Thyroid gland (tissue), 4 donors: ENCODE data around the gene ANG. TPM values are rescaled to one million over a fixed set of nuclear protein-coding genes. Genes with fewer than 3 reads are reported as not detected.

ENCODE experiments used
- DNase-seq, 2 donors: peaks; one replicate each; pipeline ENCODE4 v3.0.0-alpha.2; 2019
- H3K27ac ChIP-seq, 3 donors: fragments of 200-600 bp; sonication (generic); 1 replicate in 2 of 3; 2 replicates in 1 of 3; pipeline ENCODE4 v1.5.1; 2016 to 2019; ENCODE audit warnings: mild to moderate bottlenecking in 1 of 3, moderate library complexity in 1 of 3
- H3K27me3 ChIP-seq: fragments of 200-600 bp; sonication (generic); one replicate; pipeline ENCODE4 v1.5.1; 2019
- H3K36me3 ChIP-seq, 2 donors: fragments of 200-600 bp; sonication (generic); one replicate each; pipeline ENCODE4 v1.5.1; 2016 to 2019
- H3K4me1 ChIP-seq, 2 donors: fragments of 200-600 bp; sonication (generic); one replicate each; pipeline ENCODE4 v1.5.1; 2017 to 2019
- H3K4me3 ChIP-seq, 3 donors: fragments of 200-600 bp; sonication (generic); replicated peaks in 1 of 3; 1 replicate in 2 of 3; 2 replicates in 1 of 3; pipeline ENCODE4 v1.5.1; 2016; ENCODE audit warnings: mild to moderate bottlenecking in 1 of 3
- H3K9me3 ChIP-seq: fragments of 200-600 bp; sonication (generic); one replicate; pipeline ENCODE4 v1.5.1; 2017
- POLR2A ChIP-seq, 2 donors: fragments of 450-650 bp; IDR thresholded peaks; one replicate each; pipeline ENCODE4 v1.6.1; 2017; ENCODE audit warnings: antibody characterized with exemption in 2 of 2, mild to moderate bottlenecking in 2 of 2, moderate library complexity in 1 of 2
- WGBS, 2 donors: methylation state at CpG; one replicate each; pipeline ENCODE4 v1.1.5; 2017; 5-methylcytosine and 5-hydroxymethylcytosine counted together
- intact Hi-C: fragments of 100-400 bp; cut with DNase I; formaldehyde crosslinking; loops from one replicate; pipeline ENCODE4 v1.15.1; 2023
- total RNA-seq, 4 donors: library from RNA; depleted of rRNA; stranded (reverse); fragments of >200 nt; gene quantifications; one replicate each; pipeline ENCODE4 v1.2.3, GENCODE V29; 2016
- TF ChIP-seq, protein P1 (sequence below), 6 experiments: fragments of 200-600 bp in 3 of 6; fragments of 450-650 bp in 3 of 6; sonication (generic) in 3 of 6; IDR thresholded peaks; one replicate each; pipeline ENCODE4 v1.5.1; 2016 to 2019; ENCODE audit warnings: antibody characterized with exemption in 6 of 6, mild to moderate bottlenecking in 2 of 6, inconsistent platforms in 1 of 6, moderate library complexity in 1 of 6

ANG gene
- total RNA-seq, 4 donors from 2014 or later = 2.8 to 17.6 (median 5.8) TPM

DNA sequence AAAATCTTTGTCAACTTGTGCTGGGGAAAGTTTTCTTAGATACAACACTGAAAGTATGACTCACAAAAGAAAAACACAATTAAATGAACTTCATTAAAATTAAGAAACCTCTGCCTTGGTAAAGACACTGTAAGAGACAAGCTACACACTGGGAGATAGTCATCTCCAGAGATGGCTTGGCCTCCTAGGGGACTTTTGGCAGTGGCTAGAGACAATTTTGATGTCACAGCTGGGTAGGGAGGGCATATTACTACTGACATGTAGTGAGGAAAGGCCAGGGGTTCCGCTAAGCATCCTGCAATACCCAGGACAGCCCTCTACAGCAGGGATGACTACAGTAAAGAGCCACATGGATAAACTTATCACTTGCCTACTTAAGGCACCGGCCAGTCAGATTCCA is 12.9 kb upstream of the ANG start:
- 79 to 85% methylated on average over 2 of the region's 2 CpGs for WGBS, 2 donors
- intact Hi-C loops = loop anchor here (5.0 kb wide), 1 partner anchor 53 kb away; no protein-coding TSS in a partner anchor
- H3K4me3 ChIP-seq = no peak overlapping the region
- no peaks in the 10 kb centered on the region for H3K36me3 ChIP-seq
- H3K9me3 ChIP-seq = no peaks in the 10 kb centered on the region
- no peak overlapping the region for H3K27ac ChIP-seq
- TF ChIP-seq, protein P1, sequence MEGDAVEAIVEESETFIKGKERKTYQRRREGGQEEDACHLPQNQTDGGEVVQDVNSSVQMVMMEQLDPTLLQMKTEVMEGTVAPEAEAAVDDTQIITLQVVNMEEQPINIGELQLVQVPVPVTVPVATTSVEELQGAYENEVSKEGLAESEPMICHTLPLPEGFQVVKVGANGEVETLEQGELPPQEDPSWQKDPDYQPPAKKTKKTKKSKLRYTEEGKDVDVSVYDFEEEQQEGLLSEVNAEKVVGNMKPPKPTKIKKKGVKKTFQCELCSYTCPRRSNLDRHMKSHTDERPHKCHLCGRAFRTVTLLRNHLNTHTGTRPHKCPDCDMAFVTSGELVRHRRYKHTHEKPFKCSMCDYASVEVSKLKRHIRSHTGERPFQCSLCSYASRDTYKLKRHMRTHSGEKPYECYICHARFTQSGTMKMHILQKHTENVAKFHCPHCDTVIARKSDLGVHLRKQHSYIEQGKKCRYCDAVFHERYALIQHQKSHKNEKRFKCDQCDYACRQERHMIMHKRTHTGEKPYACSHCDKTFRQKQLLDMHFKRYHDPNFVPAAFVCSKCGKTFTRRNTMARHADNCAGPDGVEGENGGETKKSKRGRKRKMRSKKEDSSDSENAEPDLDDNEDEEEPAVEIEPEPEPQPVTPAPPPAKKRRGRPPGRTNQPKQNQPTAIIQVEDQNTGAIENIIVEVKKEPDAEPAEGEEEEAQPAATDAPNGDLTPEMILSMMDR (IDR thresholded peaks at IDR 0.05) = no peak
- no peak for TF ChIP-seq POLR2A (IDR thresholded peaks at IDR 0.05)
- DNase-seq = no peak
- peaks cover 6 to 7% of the 10 kb centered on the region in 2 donors for H3K4me1 ChIP-seq
- no peaks in the 10 kb centered on the region for H3K27me3 ChIP-seq

DNA sequence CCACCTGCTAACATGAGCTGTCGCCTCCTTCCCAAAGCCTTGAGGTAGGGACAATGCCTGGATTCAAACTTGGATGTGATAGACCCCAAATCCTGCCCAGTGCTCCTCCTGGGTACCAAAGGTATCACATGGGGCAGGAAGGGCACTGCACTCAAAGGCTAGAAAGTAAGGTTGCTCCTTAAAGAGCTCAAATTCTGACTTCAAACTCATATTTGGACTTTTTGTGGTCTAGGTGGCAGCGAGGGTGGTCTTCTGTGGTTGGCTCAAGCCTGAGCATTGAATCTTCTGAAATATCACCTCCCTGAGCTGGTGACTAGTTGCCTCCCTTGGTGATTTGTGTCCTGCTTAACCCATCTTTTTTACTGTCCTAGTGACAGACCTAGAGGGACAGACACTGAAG is 12.5 kb upstream of the ANG start:
- intact Hi-C loops = loop anchor here (5.0 kb wide), 1 partner anchor 54 kb away; no protein-coding TSS in a partner anchor
- no peaks in the 10 kb centered on the region for H3K9me3 ChIP-seq
- TF ChIP-seq POLR2A (IDR thresholded peaks at IDR 0.05) = no peak
- TF ChIP-seq, protein P1 (IDR thresholded peaks at IDR 0.05) = no peak
- no peak for DNase-seq
- H3K36me3 ChIP-seq = no peaks in the 10 kb centered on the region
- H3K27me3 ChIP-seq = no peaks in the 10 kb centered on the region
- WGBS, 2 donors = 77 to 84% methylated on average over 2 of the region's 2 CpGs
- H3K4me3 ChIP-seq = no peak overlapping the region
- H3K4me1 ChIP-seq = peaks cover 7 to 10% of the 10 kb centered on the region in 2 donors
- H3K27ac ChIP-seq = no peak overlapping the region

DNA sequence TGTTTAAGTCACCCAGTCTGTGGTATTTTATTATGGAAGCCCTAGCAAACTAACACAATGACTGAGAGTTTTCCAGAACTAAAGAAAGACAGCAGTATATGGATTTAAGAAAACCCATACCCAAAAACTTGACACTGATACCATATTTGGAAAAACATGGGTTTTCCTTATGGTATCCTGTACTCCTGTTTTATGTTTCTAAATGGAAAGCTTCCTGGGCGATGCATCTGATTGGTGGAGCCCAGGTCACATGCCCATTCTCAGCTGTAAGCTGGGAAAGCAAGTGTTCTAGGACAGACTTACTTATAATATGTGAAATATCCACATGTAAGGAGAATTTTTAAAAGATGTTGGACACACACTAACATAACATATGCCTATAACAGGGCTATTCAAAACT is 8.7 kb upstream of the ANG start:
- TF ChIP-seq, protein P1 (IDR thresholded peaks at IDR 0.05) = no peak
- TF ChIP-seq POLR2A (IDR thresholded peaks at IDR 0.05) = no peak

DNA sequence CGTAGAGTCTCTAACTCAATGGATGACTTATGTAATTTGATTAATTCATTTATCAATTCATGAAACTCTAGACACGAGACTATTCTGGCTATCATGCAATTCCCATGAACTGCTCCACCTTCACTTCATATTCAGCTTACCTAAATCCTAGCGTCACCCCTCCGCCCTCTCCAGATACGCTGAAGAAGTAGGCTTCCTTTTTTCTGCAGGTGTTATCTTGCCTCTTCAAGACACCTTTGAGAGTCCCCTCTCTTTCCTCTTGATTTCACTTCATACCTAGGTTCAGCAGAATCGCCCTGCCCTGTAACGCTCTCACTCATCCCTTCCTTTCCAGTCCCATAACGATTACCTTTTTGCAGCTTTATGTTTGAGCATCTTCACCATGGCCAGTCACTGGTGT is 8.2 kb upstream of the ANG start:
- 49 to 55% methylated on average over 8 of the region's 8 CpGs for WGBS, 2 donors
- intact Hi-C loops = loop anchor here (5.0 to 10.0 kb wide), 3 partner anchors 68 to 348 kb away; partner anchors contain the start of genes APEX1, CCNB1IP1 and OSGEP

More for the DNA sequence above, 8.7 kb upstream of the ANG start:
- WGBS, 2 donors = 85 to 89% methylated on average over 1 of the region's 1 CpG
- Histone ChIP-seq H3K4me3 (no peak overlapping the region), H3K36me3 (no peaks in the 10 kb centered on the region), H3K27me3 (no peaks in the 10 kb centered on the region), H3K9me3 (no peaks in the 10 kb centered on the region), H3K27ac (no peak overlapping the region), H3K4me1 (peaks cover 7 to 10% of the 10 kb centered on the region in 2 donors)
- intact Hi-C loops = loop anchor here (5.0 to 10.0 kb wide), 4 partner anchors 58 to 348 kb away; partner anchors contain the start of genes APEX1, CCNB1IP1 and OSGEP
- peak; percentile 19 to 49 for DNase-seq

DNA sequence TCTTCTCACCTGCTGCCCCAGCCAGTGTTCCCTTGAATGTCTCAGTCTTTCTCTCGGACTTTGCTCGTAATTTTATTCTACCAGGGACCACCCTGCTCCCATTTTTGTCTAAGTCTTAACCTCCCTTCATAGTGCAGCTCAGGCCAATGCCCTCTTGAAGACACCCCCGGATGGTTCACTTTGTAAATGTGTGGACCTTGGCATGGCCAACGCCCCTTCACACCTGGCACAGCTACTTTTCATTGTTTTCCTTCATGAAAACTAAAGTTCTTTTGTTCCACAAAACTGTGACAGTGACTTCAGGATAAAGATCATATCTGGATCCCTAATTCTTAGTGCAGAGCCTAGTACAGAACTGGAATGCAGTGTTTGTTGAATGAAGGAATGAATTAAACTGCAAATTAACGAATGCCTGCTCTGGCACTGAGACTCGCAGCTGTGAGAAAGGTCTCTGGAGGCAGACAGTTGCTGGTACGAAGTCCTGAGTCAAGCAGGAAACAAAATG is 7.7 kb upstream of the ANG start:
- intact Hi-C loops = loop anchor here (5.0 to 10.0 kb wide), 3 partner anchors 69 to 349 kb away; partner anchors contain the start of genes APEX1, CCNB1IP1 and OSGEP
- WGBS, 2 donors = 12 to 15% methylated on average over 7 of the region's 7 CpGs

More for the DNA sequence above, 8.2 kb upstream of the ANG start:
- Histone ChIP-seq H3K27ac (no peak overlapping the region), H3K27me3 (no peaks in the 10 kb centered on the region), H3K9me3 (no peaks in the 10 kb centered on the region), H3K4me3 (no peak overlapping the region), H3K36me3 (no peaks in the 10 kb centered on the region), H3K4me1 (peaks cover 7 to 10% of the 10 kb centered on the region in 2 donors)
- DNase-seq = no peak
- TF ChIP-seq POLR2A (IDR thresholded peaks at IDR 0.05) = no peak
- TF ChIP-seq, protein P1 (IDR thresholded peaks at IDR 0.05) = no peak

More for the DNA sequence above, 7.7 kb upstream of the ANG start:
- H3K27me3 ChIP-seq = no peaks in the 10 kb centered on the region
- H3K4me3 ChIP-seq = peak overlapping the region; percentile 2 to 56 (median 26)
- DNase-seq = no peak
- no peaks in the 10 kb centered on the region for H3K36me3 ChIP-seq
- H3K27ac ChIP-seq = peak overlapping the region; percentile 98 to 100 (median 100)
- TF ChIP-seq, protein P1 (IDR thresholded peaks at IDR 0.05) = no peak
- no peak for TF ChIP-seq POLR2A (IDR thresholded peaks at IDR 0.05)
- H3K4me1 ChIP-seq = peaks cover 7 to 10% of the 10 kb centered on the region in 2 donors
- H3K9me3 ChIP-seq = no peaks in the 10 kb centered on the region
